Skeletal muscle satellite cell (primary cell): ENCODE measurements around the gene JAKMIP1.

ENCODE experiments used
- H3K27me3 ChIP-seq: 2 replicates; pipeline ENCODE4 v1.7.0; 2013; ENCODE audit warnings: low read length; ENCODE audit not compliant: control insufficient read depth, insufficient read depth
- H3K36me3 ChIP-seq: 2 replicates; pipeline ENCODE4 v1.7.0; 2013; ENCODE audit warnings: mild to moderate bottlenecking, control low read depth, low read length; ENCODE audit not compliant: insufficient read depth
- H3K4me1 ChIP-seq: 2 replicates; pipeline ENCODE4 v1.7.0; 2013; ENCODE audit warnings: low read length; ENCODE audit not compliant: control insufficient read depth, insufficient read depth
- H3K4me2 ChIP-seq: 2 replicates; pipeline ENCODE4 v1.7.0; 2013; ENCODE audit warnings: mild to moderate bottlenecking, low read length
- H3K4me3 ChIP-seq: 2 replicates; pipeline ENCODE4 v1.7.0; 2013; ENCODE audit warnings: low read length
- H3K9ac ChIP-seq: 2 replicates; pipeline ENCODE4 v1.7.0; 2013; ENCODE audit warnings: mild to moderate bottlenecking, low read depth, low read length, moderate library complexity
- H3K9me3 ChIP-seq: replicated peaks from 2 replicates; pipeline ENCODE4 v1.7.0; 2013; ENCODE audit warnings: mild to moderate bottlenecking, control low read depth, low read length

JAKMIP1 gene

GRCh38 chr4:6071959-6072720 is 128.2 kb downstream of the JAKMIP1 start:
- H3K4me1 ChIP-seq, result no peaks in the 10 kb centered on the region
- H3K9me3 ChIP-seq, result no peaks in the 10 kb centered on the region
- H3K9ac ChIP-seq, result no peak overlapping the region
- no peak overlapping the region for H3K4me2 ChIP-seq
- H3K27me3 ChIP-seq, result no peaks in the 10 kb centered on the region
- H3K36me3 ChIP-seq, result no peaks in the 10 kb centered on the region
- H3K4me3 ChIP-seq, result no peak overlapping the region

- no peaks in the 10 kb centered on the region for H3K27me3 ChIP-seq
- no peaks in the 10 kb centered on the region for H3K36me3 ChIP-seq
- H3K4me1 ChIP-seq, result no peaks in the 10 kb centered on the region
- H3K4me2 ChIP-seq, result no peak overlapping the region
- no peak overlapping the region for H3K9ac ChIP-seq
- no peak overlapping the region for H3K4me3 ChIP-seq
- no peaks in the 10 kb centered on the region for H3K9me3 ChIP-seq
Observed at GRCh38 chr4:6071191-6071958, 129.0 kb downstream of the JAKMIP1 start.

- H3K4me2 ChIP-seq, result no peak overlapping the region
- H3K4me3 ChIP-seq, result no peak overlapping the region
- no peaks in the 10 kb centered on the region for H3K4me1 ChIP-seq
- H3K36me3 ChIP-seq, result no peaks in the 10 kb centered on the region
- H3K9me3 ChIP-seq, result no peaks in the 10 kb centered on the region
- H3K27me3 ChIP-seq, result no peaks in the 10 kb centered on the region
- no peak overlapping the region for H3K9ac ChIP-seq
Observed at GRCh38 chr4:6069845-6070709, 130.3 kb downstream of the JAKMIP1 start.

- Histone ChIP-seq H3K9ac (no peak overlapping the region), H3K27me3 (no peaks in the 10 kb centered on the region), H3K4me1 (no peaks in the 10 kb centered on the region), H3K4me3 (no peak overlapping the region), H3K9me3 (no peaks in the 10 kb centered on the region), H3K4me2 (no peak overlapping the region), H3K36me3 (no peaks in the 10 kb centered on the region)
Observed at GRCh38 chr4:6068986-6069385, 131.4 kb downstream of the JAKMIP1 start.

GRCh38 chr4:6065934-6066590 is 134.3 kb downstream of the JAKMIP1 start:
- no peak overlapping the region for H3K9ac ChIP-seq
- H3K9me3 ChIP-seq, result peaks cover 4% of the 10 kb centered on the region
- H3K27me3 ChIP-seq, result no peaks in the 10 kb centered on the region
- no peak overlapping the region for H3K4me2 ChIP-seq
- H3K4me3 ChIP-seq, result no peak overlapping the region
- H3K4me1 ChIP-seq, result no peaks in the 10 kb centered on the region
- no peaks in the 10 kb centered on the region for H3K36me3 ChIP-seq

- Histone ChIP-seq H3K4me1 (no peaks in the 10 kb centered on the region), H3K27me3 (no peaks in the 10 kb centered on the region), H3K9me3 (peaks cover 9% of the 10 kb centered on the region), H3K9ac (no peak overlapping the region), H3K4me2 (no peak overlapping the region), H3K4me3 (no peak overlapping the region), H3K36me3 (no peaks in the 10 kb centered on the region)
Observed at GRCh38 chr4:6065166-6065565, 135.2 kb downstream of the JAKMIP1 start.

GRCh38 chr4:6064383-6064782 is 136.0 kb downstream of the JAKMIP1 start:
- peaks cover 14% of the 10 kb centered on the region for H3K9me3 ChIP-seq

GRCh38 chr4:6063684-6064083 is 136.7 kb downstream of the JAKMIP1 start:
- H3K36me3 ChIP-seq, result no peaks in the 10 kb centered on the region
- no peaks in the 10 kb centered on the region for H3K4me1 ChIP-seq
- H3K9ac ChIP-seq, result no peak overlapping the region
- no peak overlapping the region for H3K4me2 ChIP-seq
- no peaks in the 10 kb centered on the region for H3K27me3 ChIP-seq
- H3K9me3 ChIP-seq, result peaks cover 21% of the 10 kb centered on the region
- no peak overlapping the region for H3K4me3 ChIP-seq

More at GRCh38 chr4:6064383-6064782, 136.0 kb downstream of the JAKMIP1 start:
- Histone ChIP-seq H3K4me2 (no peak overlapping the region), H3K36me3 (no peaks in the 10 kb centered on the region), H3K4me1 (no peaks in the 10 kb centered on the region), H3K9ac (no peak overlapping the region), H3K27me3 (no peaks in the 10 kb centered on the region), H3K4me3 (no peak overlapping the region)

- Histone ChIP-seq H3K4me3 (no peak overlapping the region), H3K36me3 (no peaks in the 10 kb centered on the region), H3K9ac (no peak overlapping the region), H3K4me1 (no peaks in the 10 kb centered on the region), H3K27me3 (no peaks in the 10 kb centered on the region), H3K9me3 (peaks cover 32% of the 10 kb centered on the region), H3K4me2 (no peak overlapping the region)
Observed at GRCh38 chr4:6062133-6062532, 138.2 kb downstream of the JAKMIP1 start.

- Histone ChIP-seq H3K4me2 (no peak overlapping the region), H3K4me3 (no peak overlapping the region), H3K27me3 (no peaks in the 10 kb centered on the region), H3K36me3 (no peaks in the 10 kb centered on the region), H3K9me3 (peaks cover 32% of the 10 kb centered on the region), H3K4me1 (no peaks in the 10 kb centered on the region), H3K9ac (no peak overlapping the region)
Observed at GRCh38 chr4:6059375-6059805, 141.0 kb downstream of the JAKMIP1 start.
